NCI-H446 (cell line): ENCODE data around the gene SLC9B1.

Source experiments
- DNase-seq, 2 experiments: peaks; one replicate each; lab custom pipeline; 2025; lab: John Stamatoyannopoulos, UW

Gene SLC9B1, protein sequence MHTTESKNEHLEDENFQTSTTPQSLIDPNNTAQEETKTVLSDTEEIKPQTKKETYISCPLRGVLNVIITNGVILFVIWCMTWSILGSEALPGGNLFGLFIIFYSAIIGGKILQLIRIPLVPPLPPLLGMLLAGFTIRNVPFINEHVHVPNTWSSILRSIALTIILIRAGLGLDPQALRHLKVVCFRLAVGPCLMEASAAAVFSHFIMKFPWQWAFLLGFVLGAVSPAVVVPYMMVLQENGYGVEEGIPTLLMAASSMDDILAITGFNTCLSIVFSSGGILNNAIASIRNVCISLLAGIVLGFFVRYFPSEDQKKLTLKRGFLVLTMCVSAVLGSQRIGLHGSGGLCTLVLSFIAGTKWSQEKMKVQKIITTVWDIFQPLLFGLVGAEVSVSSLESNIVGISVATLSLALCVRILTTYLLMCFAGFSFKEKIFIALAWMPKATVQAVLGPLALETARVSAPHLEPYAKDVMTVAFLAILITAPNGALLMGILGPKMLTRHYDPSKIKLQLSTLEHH

DNA sequence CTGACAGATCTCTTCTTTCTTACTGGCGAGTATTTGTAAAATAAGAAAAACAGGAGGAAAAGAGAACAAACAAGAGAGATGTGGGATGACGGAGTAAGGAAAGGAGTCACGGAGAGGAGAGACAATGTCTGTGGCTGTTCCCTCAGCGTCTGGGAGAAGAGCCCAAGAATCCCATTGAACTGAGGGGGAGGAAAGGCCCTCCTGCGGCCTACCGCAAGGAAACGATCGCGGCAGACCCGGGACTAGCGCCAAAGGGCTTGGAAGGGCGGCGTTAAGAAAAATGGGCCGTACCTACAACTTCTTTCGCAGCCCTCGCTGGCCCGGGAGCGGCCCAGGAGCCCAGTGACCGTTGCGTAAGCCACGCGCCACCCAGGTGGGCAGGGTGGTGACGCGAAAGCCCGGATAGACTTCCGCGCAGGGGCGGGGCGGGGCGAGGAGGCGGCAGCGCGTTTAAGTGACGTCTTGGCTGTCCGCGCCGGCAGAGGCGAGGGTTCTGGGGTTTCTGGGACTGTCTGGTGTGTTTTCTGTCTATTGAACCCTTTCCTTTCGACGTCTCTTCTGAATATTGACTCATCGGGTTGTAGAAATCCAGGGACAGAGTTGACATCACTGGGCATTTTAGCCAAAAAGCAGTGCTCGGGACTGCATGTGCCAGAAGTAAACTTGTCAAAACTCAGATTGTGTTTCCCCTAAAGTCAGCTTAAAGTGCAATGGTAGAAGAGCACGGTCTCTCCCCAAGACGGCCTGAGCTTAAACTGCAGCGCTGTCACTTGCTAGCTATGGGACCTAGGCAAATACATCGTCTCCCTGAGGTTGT, at the start of gene SLC9B1:
SLC9B1 (minus strand) TSS at position 398 of the 817 bp plus-strand sequence. CDS start 27,994 bp downstream, outside the sequence.
- DNase-seq = peak; percentile 75 to 91

- no peak for DNase-seq
Observed at GRCh38 chr4:103067841-103068547, 48.5 kb upstream of the SLC9B1 start.

- DNase-seq = no peak
Observed at GRCh38 chr4:103060453-103061148, 41.1 kb upstream of the SLC9B1 start.

GRCh38 chr4:103054030-103054429, 34.5 kb upstream of the SLC9B1 start:
- no peak for DNase-seq

DNA sequence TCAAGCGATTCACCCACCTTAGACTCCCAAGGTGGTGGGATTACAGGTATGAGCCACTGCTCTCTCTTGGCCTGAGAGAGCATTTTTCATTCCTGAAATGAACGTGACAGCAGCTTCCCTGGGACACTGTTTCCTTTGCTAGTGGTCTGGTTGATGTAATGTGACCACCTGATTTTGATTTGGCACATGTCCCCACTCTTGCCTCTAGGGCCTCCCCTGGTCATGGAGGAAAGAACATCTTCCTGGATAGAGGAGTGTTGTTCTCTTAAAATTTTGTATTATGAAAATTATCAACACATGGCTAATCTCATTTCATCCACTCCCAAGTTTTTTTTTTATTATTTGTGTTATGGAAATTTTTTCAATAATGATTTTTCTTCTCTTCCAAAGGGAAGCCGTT, 33.3 kb upstream of the SLC9B1 start:
- DNase-seq = no peak

DNA sequence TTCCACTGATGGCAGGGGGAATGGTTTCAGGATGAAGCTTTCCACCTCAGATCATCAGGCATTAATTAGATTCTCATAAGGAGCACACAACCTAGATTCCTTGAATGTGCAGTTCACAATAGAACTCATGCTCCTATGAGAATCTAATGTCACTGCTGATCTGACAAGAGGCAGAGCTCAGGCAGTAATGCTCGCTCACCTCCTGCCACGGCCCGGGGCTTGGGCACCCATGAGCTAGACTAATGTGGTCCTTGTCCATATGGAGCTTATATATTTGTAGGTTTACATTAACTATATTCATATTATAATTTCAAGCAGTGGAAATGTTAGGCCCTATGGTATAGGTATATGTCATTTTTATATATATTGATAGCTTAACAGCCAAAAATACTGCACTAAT, 32.6 kb upstream of the SLC9B1 start:
- DNase-seq = no peak

DNA sequence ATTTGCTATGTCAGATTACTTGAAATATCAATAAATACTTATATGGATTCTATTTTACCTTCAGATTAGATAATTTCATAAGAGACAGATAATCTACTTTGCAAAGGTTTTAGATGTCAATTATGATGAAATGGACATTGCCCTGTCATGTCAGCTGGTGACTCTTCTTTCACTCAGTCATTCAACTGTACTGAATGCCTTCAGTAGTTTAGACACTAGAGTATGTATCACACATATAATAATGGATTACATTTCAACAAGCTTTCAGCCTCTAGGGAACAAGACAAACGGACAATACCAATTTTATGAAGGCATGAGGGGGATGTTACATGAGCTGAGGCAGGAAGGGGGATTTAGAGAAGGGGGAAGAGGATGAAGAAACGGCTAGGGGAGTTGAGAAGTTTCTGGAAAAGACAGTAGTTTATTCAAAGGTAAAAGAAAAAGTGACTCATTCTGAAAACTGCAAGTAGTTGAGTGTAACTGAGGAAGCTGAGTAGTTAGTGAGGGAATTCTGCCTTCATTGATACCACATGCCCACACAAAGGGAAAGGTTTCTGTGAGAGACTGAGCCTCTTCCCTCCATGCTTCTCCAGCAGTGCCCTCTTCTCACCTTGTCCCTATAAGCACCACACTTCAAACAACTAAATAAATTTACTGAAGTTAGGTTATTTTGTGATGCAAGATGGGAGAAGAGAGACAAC, 31.4 kb upstream of the SLC9B1 start:
- DNase-seq = no peak

- DNase-seq = peak in 1 of 2 experiments; percentile 46
Observed at GRCh38 chr4:103046416-103047290, 27.1 kb upstream of the SLC9B1 start.

DNA sequence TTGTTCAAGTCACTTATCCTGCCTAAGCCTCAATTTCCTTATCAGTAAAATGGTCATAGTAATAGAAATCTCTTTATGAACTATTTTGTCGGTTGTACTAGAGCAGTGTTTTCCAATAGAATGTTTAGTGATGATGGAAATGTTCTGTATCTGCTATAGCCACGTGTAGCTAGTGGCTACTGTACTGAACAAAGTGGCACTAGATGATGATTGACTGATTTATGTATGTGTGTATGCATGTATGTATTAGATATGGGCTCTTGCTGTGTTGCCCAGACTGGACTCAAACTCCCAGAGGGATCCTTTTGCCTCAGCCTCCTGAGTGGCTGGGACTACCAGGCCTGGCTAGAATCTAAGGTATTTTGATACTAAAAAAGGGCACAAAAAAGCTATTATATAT, 24.7 kb upstream of the SLC9B1 start:
- no peak for DNase-seq

GRCh38 chr4:103036169-103036568, 16.7 kb upstream of the SLC9B1 start:
- DNase-seq = no peak

DNA sequence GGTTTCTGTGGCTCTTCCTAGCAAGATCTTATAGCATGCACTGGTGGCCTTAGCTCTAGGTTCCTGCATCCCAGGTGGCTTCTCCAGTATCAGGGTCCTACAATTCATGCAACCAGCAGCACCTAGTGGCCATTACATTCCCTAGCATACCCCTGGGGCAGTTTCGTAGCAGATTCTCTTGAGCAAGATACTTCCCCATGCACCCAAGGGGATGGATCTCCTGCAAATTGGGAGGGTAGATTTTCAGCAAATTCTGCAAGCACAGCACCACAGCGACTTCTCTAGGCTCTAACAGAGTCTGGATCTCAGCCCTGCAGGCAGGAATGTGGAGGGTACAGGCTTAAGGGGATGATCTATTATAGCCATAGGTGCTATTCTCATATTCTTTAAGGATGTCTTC, 13.1 kb upstream of the SLC9B1 start:
- no peak for DNase-seq

- no peak for DNase-seq
Observed at GRCh38 chr4:103030791-103031190, 11.3 kb upstream of the SLC9B1 start.

GRCh38 chr4:103029300-103029699, 9.8 kb upstream of the SLC9B1 start:
- no peak for DNase-seq

GRCh38 chr4:103026868-103027267, 7.4 kb upstream of the SLC9B1 start:
- DNase-seq = no peak

GRCh38 chr4:103024996-103025395, 5.5 kb upstream of the SLC9B1 start:
- DNase-seq = no peak

DNA sequence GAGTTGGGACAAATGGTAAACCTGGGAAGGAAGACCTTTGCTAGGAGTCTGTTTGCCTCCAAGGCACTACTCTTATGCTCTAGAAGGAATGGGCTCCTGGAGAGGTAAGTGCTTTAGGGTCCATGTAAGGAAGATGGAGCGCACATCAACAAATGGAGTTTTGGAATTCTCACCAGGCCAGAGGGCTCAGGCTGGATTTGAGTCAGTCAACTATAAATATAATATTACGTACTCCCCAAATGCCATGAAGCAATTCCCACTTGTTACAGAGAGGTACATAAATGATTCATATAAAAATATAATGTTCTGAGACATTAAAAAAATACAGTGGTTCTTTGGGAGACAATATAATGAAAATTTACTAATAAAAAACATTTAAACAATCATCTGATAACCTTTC, 1.6 kb upstream of the SLC9B1 start:
- no peak for DNase-seq

GRCh38 chr4:103018391-103019307, 856 bp downstream of the SLC9B1 start:
- DNase-seq = no peak

DNA sequence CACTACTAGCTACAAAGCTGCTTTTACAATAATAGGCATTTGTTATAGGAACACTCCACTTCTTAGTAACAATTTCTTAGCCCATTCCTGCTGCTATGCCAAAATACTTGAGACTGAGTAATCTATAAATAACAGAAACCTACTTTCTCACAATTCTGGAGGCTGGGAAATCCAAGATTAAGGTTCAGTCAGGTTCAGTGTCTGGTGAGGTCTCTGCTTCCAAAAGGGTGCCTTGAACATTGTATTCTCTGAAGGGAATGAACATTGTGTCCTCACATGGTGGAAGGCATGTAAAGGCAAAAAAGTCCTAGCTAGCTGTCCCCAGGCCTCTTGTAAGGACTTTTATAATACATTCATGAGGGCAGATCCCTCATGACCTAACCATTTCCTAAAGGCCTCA, 7.0 kb downstream of the SLC9B1 start:
- no peak for DNase-seq

GRCh38 chr4:103012060-103012459, 7.4 kb downstream of the SLC9B1 start:
- no peak for DNase-seq
